IgD-negative memory B cell (primary cell): Measurements from ENCODE around the gene ASCL5. TPM values are rescaled to one million over a fixed set of nuclear protein-coding genes. Genes with fewer than 3 reads are reported as not detected.
A peak's percentile ranks its signal among the peaks of the same experiment; 100 is the strongest.

Experiments
- H3K27ac Mint-ChIP-seq, 3 donors: one replicate each; pipeline ENCODE4 v1.8.0; 2020 to 2022; ENCODE audit warnings: mild to moderate bottlenecking in 3 of 3, mixed read lengths in 3 of 3, moderate library complexity in 1 of 3
- H3K27me3 Mint-ChIP-seq: one replicate; pipeline ENCODE4 v1.8.0; 2021; ENCODE audit warnings: mixed read lengths
- H3K36me3 Mint-ChIP-seq: one replicate; pipeline ENCODE4 v1.8.0; 2020; ENCODE audit warnings: mild to moderate bottlenecking, mixed read lengths
- H3K4me1 Mint-ChIP-seq, 3 donors: one replicate each; pipeline ENCODE4 v1.8.0; 2020 to 2022; ENCODE audit warnings: mixed read lengths in 3 of 3, mild to moderate bottlenecking in 1 of 3
- H3K4me3 Mint-ChIP-seq, 4 donors: one replicate each; pipeline ENCODE4 v1.8.0; 2020 to 2022; ENCODE audit warnings: mild to moderate bottlenecking in 4 of 4, mixed read lengths in 4 of 4, moderate library complexity in 3 of 4
- H3K9me3 Mint-ChIP-seq, 3 donors: one replicate each; pipeline ENCODE4 v1.8.0; 2020 to 2021; ENCODE audit warnings: mixed read lengths in 3 of 3, mild to moderate bottlenecking in 1 of 3
- polyA plus RNA-seq: library from polyadenylated mRNA; unstranded; fragments of 300-500 nt; fragmentation: Illumina TruSeq; gene quantifications from one replicate; pipeline ENCODE4 v1.2.3, GENCODE V29; 2021

Gene ASCL5
- polyA plus RNA-seq, 1 donor from 2014 or later, result not detected

- peaks cover 4% of the 10 kb centered on the region for H3K27me3 Mint-ChIP-seq
- H3K4me1 Mint-ChIP-seq, result no peaks in the 10 kb centered on the region
- no peaks in the 10 kb centered on the region for H3K9me3 Mint-ChIP-seq
- peaks cover 2% of the 10 kb centered on the region for H3K36me3 Mint-ChIP-seq
- H3K4me3 Mint-ChIP-seq, result no peak overlapping the region
- H3K27ac Mint-ChIP-seq, result no peak overlapping the region
These were observed 46.8 kb downstream of the ASCL5 start for GRCh38 chr1:201080135-201080534.

DNA sequence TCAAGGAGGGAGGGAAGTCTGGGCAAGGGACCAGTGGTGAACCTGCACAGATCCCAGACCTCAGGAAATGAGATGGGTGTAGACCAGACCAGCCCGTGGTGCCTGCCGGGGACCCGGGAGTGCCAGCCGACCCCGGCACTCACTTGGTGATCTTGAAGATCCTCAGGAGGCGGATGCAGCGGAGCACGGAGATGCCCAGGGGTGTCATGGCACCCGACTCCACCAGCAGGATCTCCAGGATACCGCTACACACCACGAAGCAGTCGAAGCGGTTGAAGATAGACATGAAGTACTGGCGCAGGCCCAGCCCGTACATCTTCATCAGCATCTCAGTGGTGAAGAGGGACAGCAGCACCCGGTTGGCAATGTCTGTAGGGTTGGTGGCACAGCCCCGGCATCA, 49.2 kb downstream of the ASCL5 start:
- H3K27me3 Mint-ChIP-seq, result peaks cover 3% of the 10 kb centered on the region
- H3K4me3 Mint-ChIP-seq, result no peak overlapping the region
- H3K36me3 Mint-ChIP-seq, result no peaks in the 10 kb centered on the region
- H3K27ac Mint-ChIP-seq, result no peak overlapping the region
- H3K4me1 Mint-ChIP-seq, result no peaks in the 10 kb centered on the region
- no peaks in the 10 kb centered on the region for H3K9me3 Mint-ChIP-seq

DNA sequence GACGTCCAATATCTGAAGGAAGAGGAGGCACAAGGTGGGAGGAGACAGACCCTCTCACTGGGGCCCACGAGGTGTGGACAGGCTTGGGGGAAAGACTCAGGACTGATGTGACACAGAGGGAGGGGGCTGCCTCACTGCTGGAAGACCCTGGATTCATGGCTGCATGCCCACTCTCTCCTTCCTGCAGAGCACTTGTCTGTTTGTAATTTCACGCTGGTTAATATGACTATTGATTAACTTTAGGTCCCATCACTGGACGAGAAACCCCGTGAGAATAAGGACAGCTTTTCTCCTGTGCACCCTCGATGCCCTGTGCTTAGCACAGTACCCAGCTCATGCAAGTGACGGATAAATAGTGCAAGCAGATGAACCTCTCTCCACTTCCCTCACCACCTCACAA, 49.9 kb downstream of the ASCL5 start:
- no peaks in the 10 kb centered on the region for H3K36me3 Mint-ChIP-seq
- H3K4me3 Mint-ChIP-seq, result no peak overlapping the region
- H3K9me3 Mint-ChIP-seq, result no peaks in the 10 kb centered on the region
- H3K27me3 Mint-ChIP-seq, result peaks cover 3% of the 10 kb centered on the region
- no peak overlapping the region for H3K27ac Mint-ChIP-seq
- peaks cover 0 to under 1% (median 0%) of the 10 kb centered on the region in 3 donors for H3K4me1 Mint-ChIP-seq

GRCh38 chr1:201076092-201076491, 50.9 kb downstream of the ASCL5 start:
- H3K4me1 Mint-ChIP-seq, result peaks cover 0 to 8% (median 5%) of the 10 kb centered on the region in 3 donors
- no peak overlapping the region for H3K27ac Mint-ChIP-seq
- H3K27me3 Mint-ChIP-seq, result peaks cover 8% of the 10 kb centered on the region
- H3K9me3 Mint-ChIP-seq, result no peaks in the 10 kb centered on the region
- H3K4me3 Mint-ChIP-seq, result no peak overlapping the region
- no peaks in the 10 kb centered on the region for H3K36me3 Mint-ChIP-seq

GRCh38 chr1:201074018-201074417, 53.0 kb downstream of the ASCL5 start:
- no peaks in the 10 kb centered on the region for H3K36me3 Mint-ChIP-seq
- H3K4me3 Mint-ChIP-seq, result no peak overlapping the region
- no peak overlapping the region for H3K27ac Mint-ChIP-seq
- peaks cover 9% of the 10 kb centered on the region for H3K27me3 Mint-ChIP-seq
- peaks cover 0 to 8% (median 5%) of the 10 kb centered on the region in 3 donors for H3K4me1 Mint-ChIP-seq
- no peaks in the 10 kb centered on the region for H3K9me3 Mint-ChIP-seq

- Mint-ChIP-seq H3K27me3 (peaks cover 9% of the 10 kb centered on the region), H3K36me3 (no peaks in the 10 kb centered on the region), H3K4me1 (peaks cover 0 to 8% (median 5%) of the 10 kb centered on the region in 3 donors), H3K27ac (no peak overlapping the region), H3K9me3 (no peaks in the 10 kb centered on the region), H3K4me3 (no peak overlapping the region)
These were observed 54.1 kb downstream of the ASCL5 start for GRCh38 chr1:201072922-201073321.

DNA sequence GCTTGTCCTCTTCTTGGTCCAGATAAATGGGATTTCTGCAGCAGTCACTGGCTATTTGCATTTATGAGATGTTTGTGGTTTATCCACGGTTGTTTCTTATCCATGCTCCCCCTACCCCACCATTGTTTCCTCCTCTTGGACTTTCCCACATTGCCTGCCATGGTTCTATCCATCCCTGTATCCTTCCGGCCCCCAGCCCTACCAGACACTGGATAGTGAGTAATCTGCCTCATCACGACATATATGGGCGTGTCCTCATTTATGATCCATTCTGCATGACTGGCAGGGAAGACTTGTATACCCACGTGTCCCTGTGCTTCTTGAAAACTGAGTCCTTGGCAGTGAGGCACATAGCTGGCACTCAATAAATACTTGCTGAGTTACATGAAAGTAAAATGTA, 54.8 kb downstream of the ASCL5 start:
- no peak overlapping the region for H3K4me3 Mint-ChIP-seq
- peaks cover 0 to 8% (median 5%) of the 10 kb centered on the region in 3 donors for H3K4me1 Mint-ChIP-seq
- no peak overlapping the region for H3K27ac Mint-ChIP-seq
- no peaks in the 10 kb centered on the region for H3K36me3 Mint-ChIP-seq
- H3K9me3 Mint-ChIP-seq, result no peaks in the 10 kb centered on the region
- peaks cover 14% of the 10 kb centered on the region for H3K27me3 Mint-ChIP-seq

DNA sequence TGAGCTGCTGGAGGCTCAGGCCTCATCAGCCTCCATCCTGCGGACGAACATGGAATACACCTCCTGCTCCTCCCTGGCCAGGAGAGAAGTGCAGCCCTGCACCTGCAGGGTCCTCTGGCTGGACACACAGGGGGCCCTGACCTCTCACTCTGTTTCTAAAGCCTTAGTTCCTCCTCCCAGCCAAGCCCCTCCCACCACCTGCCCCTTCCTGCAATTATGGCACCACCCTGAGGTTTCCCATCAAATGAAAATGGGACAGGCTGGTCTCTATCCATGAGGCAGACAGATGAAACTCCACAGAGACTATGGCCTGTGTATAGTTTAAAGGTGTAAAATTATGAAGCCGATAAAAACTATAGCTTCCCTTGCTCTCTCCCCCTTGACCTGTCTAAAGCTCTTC, 57.3 kb downstream of the ASCL5 start:
- Mint-ChIP-seq H3K4me1 (peaks cover 0 to 8% (median 5%) of the 10 kb centered on the region in 3 donors), H3K9me3 (no peaks in the 10 kb centered on the region), H3K27ac (peak overlapping the region in 1 of 3 donors; percentile 2)

GRCh38 chr1:201068976-201069375, 58.0 kb downstream of the ASCL5 start:
- Mint-ChIP-seq H3K4me1 (peaks cover 0 to 8% (median 5%) of the 10 kb centered on the region in 3 donors), H3K27ac (no peak overlapping the region), H3K4me3 (no peak overlapping the region), H3K36me3 (no peaks in the 10 kb centered on the region), H3K9me3 (no peaks in the 10 kb centered on the region), H3K27me3 (peaks cover 14% of the 10 kb centered on the region)

More for the DNA sequence above, 57.3 kb downstream of the ASCL5 start:
- no peak overlapping the region for H3K4me3 Mint-ChIP-seq
- H3K27me3 Mint-ChIP-seq, result peaks cover 14% of the 10 kb centered on the region
- no peaks in the 10 kb centered on the region for H3K36me3 Mint-ChIP-seq

DNA sequence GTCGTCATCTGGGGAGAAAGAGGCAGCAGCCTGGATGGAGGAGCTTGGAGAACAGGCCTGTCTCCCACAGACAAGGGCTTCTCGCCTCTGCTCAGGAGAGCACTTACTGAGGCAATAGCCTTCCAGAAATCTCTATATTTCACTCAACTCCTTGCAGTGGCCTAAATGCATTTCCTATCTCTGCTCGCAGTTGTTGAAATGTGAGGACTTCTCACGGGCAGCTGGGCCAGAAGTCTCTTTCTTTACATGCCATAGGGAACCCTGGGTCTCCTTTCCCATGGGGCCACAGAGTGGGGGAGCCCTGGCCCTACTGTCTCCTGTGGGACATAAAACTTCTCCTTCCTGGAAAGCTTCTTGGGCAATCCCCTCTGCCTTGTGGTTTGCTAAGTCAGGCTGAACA, 60.0 kb downstream of the ASCL5 start:
- H3K4me1 Mint-ChIP-seq, result peaks cover 0 to 6% (median 5%) of the 10 kb centered on the region in 3 donors
- peaks cover 12% of the 10 kb centered on the region for H3K27me3 Mint-ChIP-seq
- no peaks in the 10 kb centered on the region for H3K9me3 Mint-ChIP-seq
- H3K27ac Mint-ChIP-seq, result no peak overlapping the region
- no peak overlapping the region for H3K4me3 Mint-ChIP-seq
- H3K36me3 Mint-ChIP-seq, result no peaks in the 10 kb centered on the region

DNA sequence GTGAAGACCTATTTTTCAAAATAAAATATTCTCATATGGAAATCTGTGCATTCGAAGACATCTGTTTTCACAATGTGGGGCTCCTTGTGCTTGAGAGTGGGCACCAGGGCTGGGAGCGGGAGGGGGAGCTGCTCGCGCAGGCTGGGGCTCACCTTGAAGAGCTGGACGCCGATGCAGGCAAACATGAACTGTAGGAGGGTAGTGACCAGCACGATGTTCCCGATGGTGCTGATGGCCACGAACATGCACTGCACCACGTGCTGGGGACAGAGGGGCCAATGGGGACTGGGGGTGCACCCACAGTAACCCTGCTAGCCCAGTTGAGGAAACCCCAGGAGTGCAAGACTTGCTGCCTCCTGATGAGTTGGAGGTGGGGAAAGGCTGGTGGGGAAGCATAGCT, 61.3 kb downstream of the ASCL5 start:
- no peaks in the 10 kb centered on the region for H3K9me3 Mint-ChIP-seq

GRCh38 chr1:201064806-201065205, 62.2 kb downstream of the ASCL5 start:
- Mint-ChIP-seq H3K9me3 (no peaks in the 10 kb centered on the region), H3K27ac (no peak overlapping the region), H3K36me3 (no peaks in the 10 kb centered on the region), H3K4me1 (no peaks in the 10 kb centered on the region), H3K27me3 (peaks cover 9% of the 10 kb centered on the region), H3K4me3 (no peak overlapping the region)

More for the DNA sequence above, 61.3 kb downstream of the ASCL5 start:
- Mint-ChIP-seq H3K27me3 (peaks cover 7% of the 10 kb centered on the region), H3K4me3 (no peak overlapping the region), H3K27ac (no peak overlapping the region), H3K36me3 (no peaks in the 10 kb centered on the region), H3K4me1 (no peaks in the 10 kb centered on the region)

Other genes starting within 250 kb of the ASCL5 start
- gene INAVA, start 232.3 kb downstream of the ASCL5 start, polyA plus RNA-seq, result not detected
- gene KIF21B, start 103.5 kb downstream of the ASCL5 start, polyA plus RNA-seq, result 5.6 TPM
- not detected for gene CACNA1S, start 14.8 kb downstream of the ASCL5 start, polyA plus RNA-seq
- 25.4 TPM for gene TMEM9, start 27.3 kb upstream of the ASCL5 start, polyA plus RNA-seq
- not detected for gene IGFN1, start 63.6 kb upstream of the ASCL5 start, polyA plus RNA-seq
- gene PKP1, start 156.3 kb upstream of the ASCL5 start, polyA plus RNA-seq, result not detected